T47D (cell line): ENCODE data around the gene BABAM1.
"Not testable (repeated sequence)": the region's sequence is repeated elsewhere in the genome, so short reads cannot be mapped to it uniquely, and the experiment has no call there.

Experiments used
- DNase-seq, 2 experiments: peaks; one replicate each; pipeline versions ENCODE4 v3.0.0 to v3.0.0-alpha.2; 2011 to 2012; ENCODE audit warnings: low read depth in 1 of 2, low spot score in 1 of 2
- JUND ChIP-seq: IDR thresholded peaks from 2 replicates; pipeline ENCODE4 v1.6.1; 2012; ENCODE audit warnings: low read depth
- in situ Hi-C: cut with HindIII; loops from 2 replicates; pipeline ENCODE4 v1.10.0; 2016; ENCODE audit warnings: low sequenced_read_pairs, low pct_unique_long_range_greater_than_20kb

BABAM1 gene

DNA sequence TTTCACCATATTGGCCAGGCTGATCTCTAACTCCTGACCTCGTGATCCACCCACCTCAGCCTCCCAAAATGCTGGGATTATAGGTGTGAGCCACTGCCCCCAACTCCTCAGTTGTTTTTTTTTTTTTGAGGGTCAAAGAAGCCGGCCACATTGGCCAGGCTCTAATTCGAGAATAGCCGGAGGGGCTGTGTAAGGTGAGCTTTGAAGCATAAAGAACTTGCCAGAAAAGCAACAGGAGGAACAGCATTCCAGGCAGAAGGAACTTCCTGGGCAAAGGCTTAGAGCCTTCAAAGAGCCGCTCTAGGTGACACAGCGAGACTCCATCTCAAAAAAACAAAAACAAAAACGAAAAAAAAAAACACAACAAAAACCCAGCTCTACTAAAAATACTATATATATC lies 1.2 kb upstream of the BABAM1 start:
- TF ChIP-seq JUND, result no peak
- DNase-seq, result peak in 1 of 2 experiments; percentile 95
- in situ Hi-C loops, result no loop called here

DNA sequence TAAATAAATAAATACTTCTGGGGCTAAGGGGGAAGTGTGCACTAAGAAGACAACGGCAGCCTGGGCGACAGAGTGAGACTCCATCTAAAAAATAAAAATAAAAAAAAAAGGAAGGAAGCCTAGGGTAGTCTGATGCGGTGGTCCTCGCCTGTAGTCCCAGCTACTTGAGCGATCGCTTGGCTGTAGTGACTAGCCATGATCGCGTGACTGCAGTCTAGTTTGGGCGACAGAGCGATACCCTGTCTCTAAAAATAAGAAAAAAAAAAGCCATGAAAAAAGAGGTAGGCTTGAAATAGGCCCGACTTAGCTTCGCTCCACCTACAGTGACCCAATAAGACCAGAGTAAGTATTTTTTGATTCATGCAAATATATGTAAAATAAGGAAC lies 661 bp upstream of the BABAM1 start:
- in situ Hi-C loops, result no loop called here
- no peak for DNase-seq
- TF ChIP-seq JUND, result no peak

DNA sequence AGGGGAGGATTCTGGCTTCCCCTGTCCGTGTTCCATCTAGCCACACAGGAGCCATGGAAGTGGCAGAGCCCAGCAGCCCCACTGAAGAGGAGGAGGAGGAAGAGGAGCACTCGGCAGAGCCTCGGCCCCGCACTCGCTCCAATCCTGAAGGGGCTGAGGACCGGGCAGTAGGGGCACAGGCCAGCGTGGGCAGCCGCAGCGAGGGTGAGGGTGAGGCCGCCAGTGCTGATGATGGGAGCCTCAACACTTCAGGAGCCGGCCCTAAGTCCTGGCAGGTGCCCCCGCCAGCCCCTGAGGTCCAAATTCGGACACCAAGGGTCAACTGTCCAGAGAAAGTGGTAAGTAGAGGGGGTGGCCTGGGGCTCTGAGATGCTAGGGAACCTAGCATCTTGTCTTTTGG lies 1.5 kb downstream of the BABAM1 start:
- no peak for TF ChIP-seq JUND
- DNase-seq, result no peak
- in situ Hi-C loops, result no loop called here

DNA sequence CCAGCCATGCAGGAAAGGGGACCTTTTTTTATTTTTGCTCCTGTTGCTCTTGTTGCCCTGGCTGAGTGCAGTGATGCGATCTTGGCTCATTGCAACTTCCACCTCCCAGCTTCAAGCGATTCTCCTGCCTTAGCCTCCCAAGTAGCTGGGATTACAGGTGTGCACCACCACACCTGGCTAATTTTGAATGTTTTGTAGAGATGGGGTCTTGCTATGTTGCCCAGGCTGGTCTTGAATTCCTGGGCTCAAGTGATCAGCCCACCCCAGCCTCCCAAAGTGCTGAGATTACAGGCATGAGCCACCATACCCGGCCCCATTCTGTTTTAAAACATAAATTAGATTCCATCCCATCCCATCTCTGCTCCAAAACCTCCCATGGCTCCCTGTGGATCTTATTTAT lies 7.6 kb downstream of the BABAM1 start:
- DNase-seq, in situ Hi-C loops: not testable (repeated sequence)

DNA sequence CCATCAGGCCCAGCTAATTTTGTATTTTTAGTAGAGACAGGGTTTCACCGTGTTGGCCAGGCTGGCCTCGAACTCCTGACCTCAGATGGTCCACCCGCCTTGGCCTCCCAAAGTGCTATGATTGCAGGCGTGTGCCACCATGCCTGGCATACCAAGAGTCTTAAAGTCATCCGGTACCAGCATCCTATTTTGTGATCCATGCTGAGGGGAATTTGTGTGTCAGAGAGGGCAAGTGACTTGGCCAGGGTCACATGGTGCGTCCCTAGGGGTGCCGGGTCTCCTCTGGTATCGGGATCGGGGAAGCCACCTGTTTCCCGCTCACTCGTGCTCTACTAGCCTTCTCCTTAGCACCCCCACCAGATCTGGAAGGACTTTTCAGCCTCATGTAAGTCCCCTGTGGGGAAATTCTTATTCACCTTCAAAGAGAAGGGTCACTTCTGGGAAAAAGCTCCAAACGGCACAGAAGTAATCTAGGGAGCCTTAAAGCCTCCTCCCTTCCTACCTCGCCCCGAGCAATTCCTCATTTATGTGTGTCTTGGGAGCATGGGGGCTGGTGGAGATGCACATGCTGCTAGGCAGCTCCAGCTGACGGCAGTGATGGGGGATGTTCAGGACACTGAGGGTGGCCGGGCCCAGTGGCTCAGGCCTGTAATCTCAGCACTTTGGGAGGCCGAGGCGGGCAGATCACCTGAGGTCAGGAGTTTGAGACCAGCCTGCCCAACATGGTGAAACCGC lies 8.4 kb downstream of the BABAM1 start:
- in situ Hi-C loops, result no loop called here
- TF ChIP-seq JUND, result no peak
- DNase-seq, result no peak

DNA sequence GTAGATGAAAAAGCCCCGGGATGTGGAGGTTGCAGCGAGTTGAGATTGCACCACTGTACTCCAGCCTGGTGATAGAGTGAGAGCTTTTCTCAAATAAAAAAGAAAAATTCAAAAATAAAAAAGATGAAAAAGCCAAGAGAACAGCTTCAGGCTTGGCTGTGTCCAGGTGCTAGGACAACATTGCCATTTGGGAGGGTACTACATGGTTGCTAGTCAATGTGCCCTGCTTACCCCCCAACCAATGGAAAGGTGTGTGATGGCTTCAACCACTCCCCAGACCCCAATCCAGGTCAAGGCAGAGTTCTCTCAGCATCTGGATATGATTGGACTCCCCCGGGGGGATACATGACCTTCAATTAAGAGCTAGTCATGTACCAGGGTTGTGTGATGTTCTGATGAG lies 12.2 kb downstream of the BABAM1 start:
- in situ Hi-C loops, result no loop called here
- no peak for TF ChIP-seq JUND
- no peak for DNase-seq

DNA sequence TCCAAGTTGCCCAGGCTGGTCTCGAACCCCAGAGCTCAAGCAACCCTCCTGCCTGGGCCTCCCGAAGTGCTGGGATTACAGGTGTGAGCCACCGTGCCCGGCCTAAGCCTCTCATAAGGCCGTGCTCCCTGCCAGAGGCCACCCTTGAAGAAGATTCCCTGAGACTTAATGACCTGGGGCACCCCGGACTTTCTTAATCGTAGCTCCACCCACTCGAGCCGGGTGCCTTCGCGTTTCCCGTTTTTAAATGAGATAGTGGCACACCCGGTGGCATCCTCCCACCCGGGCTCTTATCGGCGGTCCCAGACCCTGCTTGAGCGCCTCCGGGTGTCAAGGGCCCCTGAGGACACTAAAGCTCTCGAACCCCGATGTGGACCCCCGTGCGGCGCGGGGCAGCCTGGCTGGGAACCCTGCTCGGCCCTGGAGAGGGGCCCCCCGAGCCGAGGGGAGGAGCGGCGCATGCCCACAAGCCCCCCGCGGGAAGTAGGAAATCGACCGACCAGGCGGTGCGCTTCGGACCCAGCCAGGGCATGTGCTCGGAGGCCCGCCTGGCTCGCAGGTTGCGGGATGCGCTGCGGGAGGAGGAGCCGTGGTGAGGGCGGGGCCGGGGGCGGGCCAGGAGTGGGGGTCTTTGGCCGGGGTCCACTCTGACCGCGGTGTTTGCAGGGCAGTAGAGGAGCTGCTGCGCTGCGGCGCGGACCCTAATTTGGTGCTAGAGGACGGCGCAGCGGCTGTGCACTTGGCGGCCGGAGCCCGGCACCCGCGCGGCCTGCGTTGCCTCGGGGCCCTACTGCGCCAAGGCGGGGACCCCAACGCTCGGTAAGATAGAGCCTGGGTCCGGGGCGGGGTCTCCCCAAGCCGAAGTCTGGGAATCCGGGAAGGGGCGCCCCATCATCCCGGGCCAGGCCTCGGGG lies 14.4 kb downstream of the BABAM1 start, which contains the start of gene ANKLE1:
TSS of gene ANKLE1 (plus strand) at position 511 of the 914 bp plus-strand sequence. CDS start at position 531, 20 bp downstream.
- no peak for TF ChIP-seq JUND
- in situ Hi-C loops, result no loop called here
- DNase-seq, result no peak

DNA sequence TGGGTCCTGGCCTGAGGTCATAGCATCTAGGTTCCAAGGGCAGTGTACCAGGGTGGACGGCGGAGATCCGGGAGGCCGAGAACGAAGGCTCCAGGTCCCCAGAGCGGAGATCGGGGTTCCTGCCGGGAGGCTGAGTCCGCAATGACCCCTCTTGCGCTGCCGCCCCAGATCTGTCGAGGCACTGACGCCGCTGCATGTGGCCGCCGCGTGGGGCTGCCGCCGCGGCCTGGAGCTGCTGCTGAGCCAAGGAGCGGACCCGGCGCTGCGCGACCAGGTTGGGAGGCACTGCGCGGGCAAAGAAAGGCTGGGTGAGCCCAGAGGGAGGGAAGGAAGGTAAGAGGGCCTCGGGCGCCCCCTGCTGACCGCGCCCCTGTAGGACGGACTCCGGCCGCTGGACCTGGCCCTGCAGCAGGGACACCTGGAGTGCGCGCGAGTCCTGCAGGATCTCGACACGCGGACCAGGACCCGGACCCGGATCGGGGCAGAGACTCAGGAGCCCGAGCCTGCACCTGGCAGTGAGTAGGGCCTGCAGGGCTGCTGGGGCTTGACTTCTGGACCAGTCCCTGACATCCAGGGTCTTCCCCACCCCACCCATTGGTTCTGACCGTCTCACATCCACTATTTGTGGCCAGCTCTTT lies 15.4 kb downstream of the BABAM1 start:
- in situ Hi-C loops, result no loop called here
- no peak for TF ChIP-seq JUND
- DNase-seq, result peak; percentile 85 to 86

DNA sequence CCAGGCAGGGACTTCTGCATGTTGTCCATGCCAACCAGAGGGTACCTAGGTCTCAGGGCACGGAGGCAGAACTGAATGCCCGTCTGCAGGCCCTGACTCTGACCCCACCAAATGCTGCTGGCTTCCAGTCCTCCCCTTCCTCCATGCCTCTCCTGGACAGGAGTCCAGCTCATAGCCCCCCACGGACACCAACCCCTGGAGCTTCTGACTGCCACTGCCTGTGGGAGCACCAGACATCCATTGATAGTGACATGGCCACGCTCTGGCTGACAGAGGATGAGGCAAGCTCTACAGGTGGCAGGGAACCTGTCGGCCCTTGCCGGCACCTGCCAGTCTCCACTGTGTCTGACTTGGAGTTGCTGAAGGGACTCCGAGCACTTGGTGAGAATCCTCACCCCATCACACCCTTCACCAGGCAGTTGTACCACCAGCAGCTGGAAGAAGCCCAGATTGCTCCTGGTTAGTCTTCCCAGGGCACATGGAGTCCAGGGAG lies 16.3 kb downstream of the BABAM1 start:
- no peak for DNase-seq
- TF ChIP-seq JUND, result no peak
- in situ Hi-C loops, result no loop called here

DNA sequence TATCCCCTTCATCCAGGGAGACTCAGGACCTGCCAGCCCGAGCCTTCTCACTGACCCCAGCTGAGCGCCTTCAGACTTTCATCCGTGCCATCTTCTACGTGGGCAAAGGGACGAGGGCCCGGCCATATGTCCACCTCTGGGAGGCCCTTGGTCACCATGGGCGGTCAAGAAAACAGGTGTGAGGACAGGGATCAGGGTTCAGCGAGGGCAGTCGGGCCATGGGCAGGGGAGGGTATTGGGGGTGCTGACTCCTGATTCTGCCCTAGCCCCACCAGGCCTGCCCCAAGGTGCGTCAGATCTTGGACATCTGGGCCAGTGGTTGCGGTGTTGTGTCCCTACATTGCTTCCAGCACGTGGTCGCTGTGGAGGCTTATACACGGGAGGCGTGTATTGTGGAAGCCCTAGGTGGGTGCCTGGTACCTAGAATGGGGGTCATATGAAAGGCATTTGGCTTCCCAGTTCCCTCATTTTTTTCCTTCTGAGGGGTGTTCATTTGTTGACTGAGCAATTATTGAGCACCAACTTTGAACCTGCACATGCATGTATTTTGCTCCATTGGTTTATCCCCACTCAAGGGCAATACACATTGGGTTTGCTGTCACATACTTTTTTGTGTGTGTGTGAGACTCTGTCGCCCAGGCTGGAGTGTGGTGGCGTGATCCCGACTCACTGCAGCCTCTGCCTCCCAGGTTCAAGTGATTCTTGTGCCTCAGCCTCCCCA lies 18.3 kb downstream of the BABAM1 start:
- no peak for TF ChIP-seq JUND
- in situ Hi-C loops, result no loop called here
- no peak for DNase-seq

DNA sequence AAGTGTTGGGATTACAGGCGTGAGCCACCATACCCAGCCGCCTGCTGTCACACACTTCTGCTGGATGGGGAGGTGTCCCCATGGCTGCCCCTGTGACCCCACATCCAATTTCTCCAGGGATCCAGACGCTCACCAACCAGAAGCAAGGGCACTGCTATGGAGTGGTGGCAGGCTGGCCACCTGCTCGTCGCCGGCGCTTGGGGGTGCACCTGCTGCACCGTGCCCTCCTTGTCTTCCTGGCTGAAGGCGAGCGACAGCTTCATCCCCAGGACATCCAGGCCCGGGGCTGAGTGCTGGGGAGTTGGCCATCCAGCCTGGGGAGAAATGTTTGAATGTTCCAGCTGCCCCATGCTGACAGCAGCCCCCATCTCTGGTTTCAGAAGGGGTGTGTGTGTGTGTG lies 19.0 kb downstream of the BABAM1 start:
- no peak for DNase-seq
- in situ Hi-C loops, result no loop called here
- TF ChIP-seq JUND, result no peak

DNA sequence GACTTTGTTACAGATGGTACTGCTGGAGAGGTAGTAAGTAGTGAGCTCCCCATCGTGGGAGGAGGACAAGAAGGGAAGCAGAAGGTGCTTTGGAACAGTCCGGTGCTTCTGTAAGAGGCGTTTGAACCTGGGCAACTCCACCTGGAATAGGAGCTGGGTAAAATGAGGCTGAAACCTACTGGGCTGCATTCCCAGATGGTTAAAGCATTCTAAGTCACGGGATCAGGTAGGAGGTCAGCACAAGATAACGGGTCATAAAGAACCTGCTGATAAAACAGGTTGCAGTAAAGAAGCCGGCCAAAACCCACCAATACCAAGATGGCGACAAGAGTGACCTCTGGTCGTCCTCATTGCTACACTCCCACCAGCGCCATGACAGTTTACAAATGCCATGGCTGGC lies 19.5 kb downstream of the BABAM1 start:
- no peak for TF ChIP-seq JUND
- DNase-seq, result no peak
- in situ Hi-C loops, result no loop called here
